ENCODE results near the gene DNAH7. TPM values are rescaled to one million over a fixed set of nuclear protein-coding genes. Genes with fewer than 3 reads are reported as not detected.

DNAH7 gene
- total and polyA plus RNA-seq, 9 of the 15 experiments (the other 6 are each of a cell fraction or from before 2014, with no cell fraction given), result 0.03 to 0.42 (median 0.18) TPM

- TF ChIP-seq GTF2B (IDR thresholded peaks at IDR 0.05; ENCODE audit: extremely low read depth, insufficient read length) (no peak), PKNOX1 (IDR thresholded peaks at IDR 0.05) (peak; percentile 97)
Observed at GRCh38 chr2:196076778-196077568, 8.3 kb upstream of the DNAH7 start (continued).

GRCh38 chr2:196075196-196075595, 6.6 kb upstream of the DNAH7 start:
- FAIRE-seq, result no peak
- H2AFZ ChIP-seq (ENCODE audit: low read depth, low read length), result no peak overlapping the region
- DNase-seq (ENCODE audit: extremely low read depth in 1 of 4, low spot score in 3 of 4), result no peak
- in situ Hi-C loops (cut with MboI) (loop anchor here (5.0 kb wide), 1 partner anchor 47 kb away; no protein-coding TSS in a partner anchor), intact Hi-C loops (cut with micrococcal nuclease) (loop anchor here (5.0 kb wide), 4 partner anchors 92 to 392 kb away; no protein-coding TSS in a partner anchor)
- H4K20me1 ChIP-seq (replicated peaks; ENCODE audit: control insufficient read depth, insufficient read depth, low read length), result no peaks in the 10 kb centered on the region
- no peaks in the 10 kb centered on the region for H3K9me3 ChIP-seq (replicated peaks; ENCODE audit: control insufficient read depth, insufficient read depth, low read depth, low read length)
- H3K9ac ChIP-seq (ENCODE audit: insufficient read depth in 1 of 2, low read depth in 2 of 2, low read length in 2 of 2), result no peak overlapping the region
- POLR2A ChIA-PET, result no interaction called here
- no peaks in the 10 kb centered on the region for H3K36me3 ChIP-seq (ENCODE audit: control insufficient read depth, insufficient read depth, low read length)
- no peak overlapping the region for H3K4me2 ChIP-seq (ENCODE audit: insufficient read depth, low read length)
- H3K79me2 ChIP-seq (ENCODE audit: control insufficient read depth, insufficient read depth, low read length), result no peaks in the 10 kb centered on the region
- H3K4me3 ChIP-seq, result no peak overlapping the region
- H3K4me1 ChIP-seq (replicated peaks in 1 of 2; ENCODE audit: control insufficient read depth in 2 of 2, insufficient read depth in 2 of 2, low read length in 2 of 2), result no peaks in the 10 kb centered on the region
- H3K27me3 ChIP-seq (ENCODE audit: control insufficient read depth in 2 of 2, insufficient read depth in 2 of 2, low read length in 2 of 2), result no peaks in the 10 kb centered on the region
- CTCF ChIA-PET (ENCODE audit: low intra/inter-chr PET ratio), result no interaction called here
- H3K27ac ChIP-seq (ENCODE audit: extremely low read depth, low read depth, low read length), result no peak overlapping the region
- BruUV-seq (replicated peaks), result no TSS peak
- no peaks in the 10 kb centered on the region for H3K9me1 ChIP-seq (ENCODE audit: control insufficient read depth, insufficient read depth, low read length)
- 0% methylated on average over 1 of the region's 1 CpG for WGBS (ENCODE audit: insufficient coverage, low coverage, missing lambda C conversion rate)
- ATAC-seq, result no peak
- TF ChIP-seq RBM14 (IDR thresholded peaks at IDR 0.05; ENCODE audit: borderline replicate concordance, insufficient read depth, low read depth, low read length) (no peak), ARID1B (IDR thresholded peaks at IDR 0.05) (no peak), SIN3B (IDR thresholded peaks at IDR 0.05; ENCODE audit: low read depth) (no peak), GATAD2B (IDR thresholded peaks at IDR 0.05; ENCODE audit: borderline replicate concordance) (no peak), TRIM28 (IDR thresholded peaks at IDR 0.05) (no peak), TCF3 (CRISPR knock-in tag; IDR thresholded peaks at IDR 0.05) (no peak), RFX1 (IDR thresholded peaks at IDR 0.05) (no peak), CBX5 (IDR thresholded peaks at IDR 0.05; ENCODE audit: borderline replicate concordance, low read depth) (no peak), HMGXB4 (CRISPR knock-in tag; IDR thresholded peaks at IDR 0.05) (no peak), NR4A1 (CRISPR knock-in tag; IDR thresholded peaks at IDR 0.05) (no peak), NR4A1 (tag; IDR thresholded peaks at IDR 0.05) (no peak), E2F1 (CRISPR knock-in tag; IDR thresholded peaks at IDR 0.05) (no peak), CHD4 (IDR thresholded peaks at IDR 0.05; ENCODE audit: insufficient read depth, insufficient replicate concordance, low read depth, low read length, poor library complexity, severe bottlenecking) (no peak), SMARCA4 (IDR thresholded peaks at IDR 0.05) (no peak), CC2D1A (IDR thresholded peaks at IDR 0.05) (no peak), ZNF134 (CRISPR knock-in tag; conservative IDR thresholded peaks at IDR 0.05) (no peak)

Measured in K562 (cell line).